Measurements from ENCODE around the gene KDM1B.
"Not testable (repeated sequence)": the region's sequence is repeated elsewhere in the genome, so short reads cannot be mapped to it uniquely, and the experiment has no call there.

KDM1B gene

DNA sequence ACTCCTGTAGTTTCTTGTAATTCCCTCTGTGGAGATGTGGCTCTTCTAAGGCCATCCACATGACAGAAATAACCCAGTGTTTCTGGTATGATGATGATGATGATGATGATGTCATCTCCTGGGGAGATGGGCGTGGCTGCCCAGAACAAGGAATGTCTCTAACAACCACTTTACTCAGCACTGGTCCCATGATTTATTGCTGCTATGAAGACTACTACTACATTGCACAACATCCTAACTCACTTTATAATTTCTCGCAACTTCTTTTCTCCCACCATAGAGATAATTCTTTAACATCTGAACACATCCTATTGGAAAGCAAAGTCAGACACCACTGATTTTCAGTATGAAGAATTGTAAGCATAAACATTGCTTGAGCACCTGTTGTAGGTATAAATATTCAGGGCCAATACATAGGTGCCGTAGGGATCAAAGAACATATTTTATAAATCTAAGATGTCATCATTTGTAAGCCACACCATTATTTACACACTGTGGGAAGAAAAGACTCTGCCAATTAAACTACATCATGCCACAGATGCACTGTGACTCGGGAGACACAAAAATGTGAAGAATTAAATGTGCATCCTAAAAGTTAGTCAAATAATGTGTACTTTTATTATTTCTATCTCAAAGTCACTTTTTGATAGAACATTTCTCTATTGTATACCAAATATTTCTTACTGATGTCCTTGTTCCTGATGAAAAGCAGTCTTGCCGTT is 6.8 kb upstream of the KDM1B start:
- peak; percentile 82 for DNase-seq

DNA sequence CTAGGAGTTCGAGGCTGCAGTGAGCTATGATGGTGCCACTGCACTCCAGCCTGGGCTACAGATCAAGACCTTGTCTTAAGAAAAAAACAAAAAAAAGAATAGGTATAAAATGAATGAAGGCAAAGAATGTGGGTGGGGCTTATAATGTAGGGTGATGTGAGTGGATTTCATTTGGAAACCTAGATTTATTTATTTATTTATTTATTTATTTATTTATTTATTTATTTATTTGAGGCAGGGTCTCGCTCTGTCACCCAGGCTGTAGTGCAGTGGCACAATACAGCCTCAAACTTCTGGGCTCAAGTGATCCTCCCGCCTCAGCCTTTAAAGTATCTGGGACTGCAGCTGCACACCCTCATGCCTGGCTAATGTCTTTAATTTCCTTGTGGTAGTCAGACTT is 3.8 kb upstream of the KDM1B start:
- not testable (repeated sequence) for DNase-seq

DNA sequence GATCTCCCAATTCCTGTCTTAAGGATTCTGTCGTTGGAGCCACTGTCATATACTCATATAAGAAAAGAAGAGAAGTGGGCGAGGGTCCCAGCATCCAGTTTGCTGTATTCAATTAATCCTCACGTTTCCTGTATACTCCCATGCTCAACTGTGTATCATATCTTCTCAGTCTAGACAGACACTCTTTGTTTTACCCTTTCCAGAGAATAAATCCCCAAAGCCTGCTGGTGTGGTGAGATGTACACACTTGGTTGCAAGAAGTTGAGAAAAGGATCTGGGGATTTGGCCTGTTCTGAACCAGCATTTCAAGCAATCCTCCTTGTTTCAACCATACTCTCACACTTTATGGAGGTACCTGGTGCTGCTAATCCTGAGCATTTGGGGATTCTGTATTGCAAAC is 3.4 kb upstream of the KDM1B start:
- DNase-seq = no peak

DNA sequence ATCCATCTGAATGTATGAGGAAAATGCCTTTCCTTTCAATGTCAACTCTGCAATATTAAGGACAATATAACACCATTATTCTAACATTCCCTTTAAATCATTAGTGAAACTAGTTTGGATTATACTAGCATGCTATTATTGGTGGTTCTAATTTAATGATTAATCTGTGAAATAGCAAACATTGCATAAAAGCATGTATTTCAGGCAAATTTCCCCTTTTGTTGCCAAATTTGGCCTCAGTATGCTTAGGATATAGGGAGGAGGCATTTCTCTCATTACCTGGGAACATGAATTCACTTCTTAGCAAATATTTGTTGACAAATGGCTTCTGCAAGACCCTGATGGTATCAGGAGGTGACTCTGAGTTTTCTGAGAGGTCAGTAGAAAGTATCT is 1.9 kb upstream of the KDM1B start:
- no peak for DNase-seq

DNA sequence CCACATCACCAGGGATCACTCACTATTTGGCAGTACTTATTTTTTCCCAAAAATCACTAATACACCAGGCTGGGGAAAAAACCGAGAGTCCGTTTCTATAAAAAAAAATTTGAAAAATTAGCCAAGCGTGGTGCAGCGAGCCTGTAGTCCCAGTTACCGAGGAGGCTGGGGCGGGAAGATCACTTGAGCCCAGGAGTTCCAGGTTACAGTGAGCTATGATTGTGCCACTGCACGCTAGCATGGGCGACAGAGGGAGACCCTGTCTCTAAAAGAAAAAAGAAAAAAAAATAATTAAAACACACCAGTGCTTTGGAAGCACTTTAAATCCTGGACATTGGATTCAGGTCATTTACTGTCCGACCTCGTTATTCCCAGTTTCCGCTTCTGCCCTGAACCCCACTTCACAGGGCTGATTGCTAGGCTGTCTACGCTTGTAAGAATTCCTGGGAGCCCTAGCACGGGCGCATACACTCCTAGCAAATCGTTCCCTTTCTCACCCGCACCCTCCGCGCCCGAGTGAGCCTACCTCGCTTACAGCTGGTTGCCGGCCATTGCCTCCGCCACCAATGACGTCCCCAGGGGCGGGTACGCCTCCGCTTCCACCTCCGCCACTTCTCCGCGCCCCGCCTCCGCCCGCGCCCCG is 594 bp upstream of the KDM1B start, which contains the start of gene TPMT:
TSS of gene TPMT (minus strand) at position 571 of the 643 bp plus-strand sequence. CDS start 5,950 bp downstream, outside the sequence.
- peak; percentile 20 for DNase-seq

DNA sequence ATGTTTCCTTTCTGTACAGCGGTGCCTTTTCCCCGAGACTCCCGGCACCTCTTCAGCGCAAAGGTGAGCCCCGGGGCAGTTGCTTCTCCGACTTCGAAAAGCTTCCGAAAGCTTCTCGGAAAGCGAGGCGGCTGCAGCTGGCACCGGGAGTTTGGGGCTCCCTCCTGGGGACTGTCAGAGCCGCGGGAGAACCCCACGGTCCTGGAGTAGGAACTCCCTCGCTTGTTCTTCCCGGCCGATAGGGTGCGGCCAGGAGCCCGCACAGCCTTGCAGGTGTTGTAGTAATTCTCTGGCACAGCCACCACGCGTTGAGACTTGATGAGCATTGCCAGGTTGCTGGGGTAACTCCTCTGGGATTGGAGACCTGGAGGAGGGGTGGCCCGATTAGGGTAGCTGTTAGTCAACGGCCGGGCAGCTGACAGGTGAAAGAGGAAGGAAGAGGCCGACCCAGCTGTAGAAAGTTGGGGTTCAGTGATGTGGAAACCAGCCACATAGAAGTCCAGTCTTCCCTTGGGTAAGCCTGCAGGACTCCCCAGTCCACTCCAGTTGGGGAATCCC is 721 bp downstream of the KDM1B start:
- peak; percentile 13 for DNase-seq

DNA sequence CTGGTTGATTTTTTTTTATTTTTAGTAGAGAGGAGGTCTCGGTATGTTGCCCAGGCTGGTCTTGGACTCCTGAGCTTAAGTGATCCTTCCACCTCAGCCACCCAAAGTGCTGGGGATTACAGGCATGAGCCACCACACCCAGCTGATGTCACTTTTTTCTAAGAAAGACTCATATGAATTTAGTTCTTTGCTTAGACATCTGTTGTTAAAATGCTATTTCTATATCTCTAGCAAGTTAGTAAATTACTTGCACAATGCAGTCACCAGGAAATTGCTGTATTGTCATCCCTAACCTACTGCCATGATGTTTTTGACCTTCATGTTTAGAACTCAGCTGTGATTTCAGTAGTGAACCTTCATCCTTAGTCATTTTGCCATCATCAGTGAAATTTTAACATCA is 5.7 kb downstream of the KDM1B start:
- peak; percentile 4 for DNase-seq

DNA sequence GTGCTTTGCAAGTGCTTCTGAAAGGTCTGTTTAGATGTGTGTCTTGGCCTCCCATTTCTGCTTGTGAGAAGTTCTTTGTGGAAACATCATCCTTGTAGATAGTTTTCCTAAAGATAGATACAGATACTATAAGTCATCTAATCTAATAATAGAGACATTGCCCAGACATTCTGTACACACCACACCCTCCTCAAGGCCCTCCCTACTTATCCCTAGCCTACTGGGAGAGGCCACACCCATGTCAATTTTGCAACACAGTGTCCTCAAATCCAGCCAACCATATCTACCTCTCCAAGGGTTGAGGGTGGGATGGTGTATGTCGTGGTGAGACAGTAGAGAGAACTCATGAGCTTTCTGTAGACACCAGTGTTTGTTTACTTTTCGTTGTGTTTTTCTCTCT is 6.2 kb downstream of the KDM1B start:
- peak; percentile 21 for DNase-seq

DNA sequence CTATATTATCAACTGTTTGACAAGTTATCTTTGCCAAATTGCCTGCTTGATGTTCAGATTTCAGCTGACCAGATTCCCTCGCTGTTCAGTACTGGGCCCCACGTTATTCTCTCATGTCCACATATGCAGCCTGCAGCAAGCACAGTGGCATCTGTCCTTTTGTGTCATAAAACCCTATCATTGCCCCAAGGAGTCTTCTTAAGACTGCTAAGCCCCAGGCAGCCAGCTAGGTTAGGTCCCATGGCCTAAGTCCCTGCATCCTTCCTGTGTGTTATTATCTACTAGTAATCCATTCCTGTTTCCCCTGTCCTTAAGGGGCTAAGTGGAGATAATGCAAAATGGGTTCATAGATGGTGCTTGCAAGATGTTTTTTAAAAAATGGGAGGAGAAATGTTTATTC is 7.2 kb downstream of the KDM1B start:
- no peak for DNase-seq

DNA sequence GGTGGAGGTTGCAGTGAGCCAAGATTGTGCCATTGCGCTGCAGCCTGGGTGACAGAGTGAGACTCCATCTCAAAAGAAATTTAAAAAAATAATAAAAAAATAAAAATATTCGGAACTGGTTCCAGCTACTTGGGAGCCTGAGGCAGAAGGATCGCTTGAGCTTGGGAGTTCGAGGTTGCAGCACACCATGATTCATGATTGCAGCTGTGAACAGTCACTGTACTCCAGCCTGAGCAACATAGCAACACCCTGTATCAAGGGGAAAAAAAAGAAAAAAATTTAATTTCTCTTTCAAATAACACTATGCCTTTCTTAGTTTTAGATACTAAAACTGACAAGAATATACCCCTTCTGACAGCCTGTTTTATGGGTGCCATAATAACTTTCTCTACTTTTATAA is 10.5 kb downstream of the KDM1B start:
- DNase-seq = peak; percentile 13

DNA sequence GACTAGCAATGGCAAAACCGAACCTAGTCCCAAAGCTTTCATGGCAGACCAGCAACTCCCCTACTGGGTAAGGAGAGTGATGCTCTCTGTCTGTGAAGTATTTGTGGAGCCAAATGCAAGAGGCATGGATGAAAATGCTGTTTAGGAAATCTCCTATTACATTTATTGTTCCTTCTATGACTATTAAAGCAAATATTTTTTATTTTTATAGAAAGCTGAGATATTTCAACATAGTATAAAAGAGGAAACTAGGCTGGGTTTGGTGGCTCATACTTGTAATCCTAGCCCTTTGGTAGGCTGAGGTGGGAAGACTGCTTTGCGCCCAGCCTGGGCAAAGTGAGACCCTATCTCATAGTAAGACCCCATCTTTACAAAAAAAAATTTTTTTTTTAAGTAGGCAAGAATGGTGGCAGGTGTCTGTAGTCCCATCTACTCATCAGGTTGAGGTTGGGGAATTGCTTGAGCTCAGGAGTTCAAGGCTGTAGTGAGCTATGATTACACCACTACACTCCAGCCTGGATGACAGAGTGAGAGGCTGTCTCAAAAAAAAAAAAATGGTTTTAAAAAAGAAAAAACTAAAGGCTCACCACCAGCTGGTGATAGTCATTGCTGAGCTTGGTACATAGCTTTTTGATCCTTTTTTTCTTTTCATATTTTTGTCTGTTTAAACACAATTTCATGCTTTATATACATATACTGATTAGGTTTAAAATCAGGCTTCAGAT is 11.3 kb downstream of the KDM1B start:
- peak; percentile 72 for DNase-seq

DNA sequence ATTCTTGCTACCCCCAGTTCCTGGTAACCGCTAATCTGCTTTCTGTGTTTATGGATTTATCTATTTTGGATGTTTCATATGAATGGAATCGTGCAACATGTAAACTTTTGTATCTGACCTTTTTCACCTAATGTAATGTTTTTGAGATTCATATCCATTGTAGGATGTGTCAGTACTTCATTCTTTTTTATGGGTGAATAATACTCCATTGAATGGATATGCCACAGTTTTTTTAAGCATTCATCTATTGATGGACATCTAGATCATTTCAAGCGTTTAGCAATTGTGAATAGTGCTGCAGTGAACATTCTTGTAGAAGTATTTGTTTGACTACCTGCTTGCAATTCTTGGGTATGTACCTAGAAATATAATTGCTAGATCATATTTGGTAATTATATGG is 13.0 kb downstream of the KDM1B start:
- no peak for DNase-seq

DNA sequence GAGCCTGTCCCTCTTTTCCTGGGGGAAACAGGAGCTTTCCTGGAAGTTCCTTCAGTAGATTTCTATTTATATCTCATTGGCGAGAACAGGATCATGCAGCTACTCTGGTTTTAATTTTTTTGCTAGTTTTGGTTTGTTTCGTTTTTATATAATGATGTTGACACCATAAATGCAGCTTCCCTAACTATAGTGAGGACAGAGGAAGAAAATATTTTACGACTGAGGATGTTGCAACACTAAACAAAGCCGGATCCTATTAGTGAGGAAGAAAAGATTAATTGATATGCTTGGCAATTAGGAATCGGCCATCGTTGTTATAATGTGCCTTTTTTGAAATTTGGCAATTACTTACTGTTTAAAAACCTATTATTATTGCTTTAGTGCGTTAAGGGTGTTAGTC is 16.6 kb downstream of the KDM1B start:
- no peak for DNase-seq

DNA sequence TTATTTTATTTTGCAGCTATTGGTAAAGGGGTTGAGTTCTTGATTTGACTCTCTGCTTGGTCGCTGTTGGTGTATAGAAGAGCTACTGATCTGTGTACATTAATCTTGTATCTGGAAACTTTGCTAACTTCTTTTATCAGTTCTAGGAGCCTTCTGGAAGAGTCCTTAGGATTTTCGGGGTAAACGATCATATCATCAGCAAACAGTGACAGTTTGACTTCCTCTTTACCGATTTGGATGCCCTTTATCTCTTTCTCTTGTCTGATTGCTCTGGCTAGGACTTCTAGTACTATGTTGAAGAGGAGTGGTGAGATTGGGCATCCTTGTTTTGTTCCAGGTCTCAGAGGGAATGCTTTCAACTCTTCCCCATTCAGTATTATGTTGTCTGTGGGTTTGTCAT is 21.0 kb downstream of the KDM1B start:
- DNase-seq = not testable (repeated sequence)

DNA sequence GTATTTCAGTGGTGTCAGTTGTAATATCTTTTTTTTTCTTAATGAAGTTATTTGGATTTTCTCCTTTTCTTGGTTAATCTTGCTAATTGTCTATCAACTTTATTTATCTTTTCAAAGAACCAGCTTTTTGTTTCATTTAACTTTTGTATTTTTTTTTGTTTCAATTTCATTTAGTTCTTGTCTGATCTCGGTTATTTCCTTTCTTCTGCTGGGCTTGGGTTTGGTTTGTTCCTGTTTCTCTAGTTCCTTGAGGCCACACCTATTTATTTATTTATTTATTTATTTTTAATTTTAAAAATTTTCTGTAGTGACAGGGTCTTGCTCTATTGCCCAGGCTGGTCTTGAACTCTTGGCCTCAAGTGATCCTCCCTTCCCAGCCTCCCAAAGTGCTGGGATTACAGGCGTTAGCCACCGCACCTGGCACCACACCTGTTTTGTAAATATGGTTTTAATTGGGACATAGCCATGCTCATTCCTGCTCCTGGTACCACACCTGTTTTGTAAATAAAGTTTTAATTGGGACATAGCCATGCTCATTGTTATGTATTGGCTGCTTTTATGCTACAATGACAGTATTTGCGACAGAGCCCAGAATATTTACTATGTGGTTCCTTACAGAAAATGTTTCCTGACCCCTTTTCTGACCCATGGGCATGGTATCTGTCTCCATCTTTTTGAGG is 22.2 kb downstream of the KDM1B start:
- no peak for DNase-seq

DNA sequence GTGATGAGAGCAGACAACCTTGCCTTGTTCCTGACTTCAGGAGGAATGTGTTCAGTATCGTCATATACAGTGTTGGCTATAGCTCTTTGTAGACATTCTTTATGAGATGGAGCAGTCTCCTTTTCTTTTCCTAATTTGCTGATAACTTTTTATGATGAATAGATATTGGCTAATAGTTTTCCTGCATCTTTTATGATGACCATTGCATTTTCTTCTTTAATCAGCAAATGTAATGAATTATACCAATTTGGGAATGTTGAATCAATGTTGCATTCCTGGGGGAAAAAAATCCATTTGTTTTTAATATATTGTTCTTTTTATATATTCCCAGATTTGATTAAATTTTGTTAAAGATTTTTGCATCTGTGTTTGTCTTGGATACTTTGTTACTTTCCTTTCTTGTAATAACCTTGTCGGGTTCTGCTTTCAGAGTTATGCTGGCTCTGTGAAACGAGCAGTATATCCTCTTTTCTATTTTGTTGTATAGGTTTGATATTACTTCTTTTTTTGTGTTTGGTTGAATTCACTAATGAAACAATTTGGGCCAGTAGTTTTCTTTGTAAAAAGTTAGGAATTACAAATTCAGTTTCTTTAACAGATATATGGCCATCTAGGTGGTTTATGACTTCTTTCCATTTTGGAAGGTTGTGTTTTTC is 23.9 kb downstream of the KDM1B start:
- DNase-seq = no peak

DNA sequence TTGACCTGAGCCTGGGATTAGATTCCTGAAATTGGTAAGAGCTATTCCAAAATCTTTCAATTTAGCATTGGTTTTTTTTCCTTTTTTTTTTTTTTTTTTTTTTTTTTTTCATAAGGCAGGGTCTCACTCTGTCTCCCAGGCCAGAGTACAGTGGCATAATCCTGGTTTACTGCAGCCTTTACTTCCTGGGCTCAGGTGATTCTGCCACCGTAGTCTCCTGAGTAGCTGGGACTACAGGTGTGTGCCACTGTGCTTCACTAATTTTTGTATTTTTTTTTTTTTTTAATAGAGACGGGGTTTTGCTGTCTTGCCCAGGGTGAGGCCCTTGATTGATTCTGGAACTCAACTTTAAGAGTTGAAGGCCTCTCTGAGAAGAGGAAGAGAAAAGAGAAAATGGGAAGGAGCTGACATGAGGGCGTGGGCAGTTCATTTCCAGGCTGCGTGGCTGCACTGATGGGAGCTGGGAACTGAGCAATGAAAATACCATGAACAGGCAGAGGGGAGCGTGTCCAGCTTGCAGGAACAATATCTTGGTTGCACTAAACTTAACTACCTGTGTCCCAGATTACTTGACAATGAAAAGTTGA is 24.6 kb downstream of the KDM1B start:
- DNase-seq = no peak

DNA sequence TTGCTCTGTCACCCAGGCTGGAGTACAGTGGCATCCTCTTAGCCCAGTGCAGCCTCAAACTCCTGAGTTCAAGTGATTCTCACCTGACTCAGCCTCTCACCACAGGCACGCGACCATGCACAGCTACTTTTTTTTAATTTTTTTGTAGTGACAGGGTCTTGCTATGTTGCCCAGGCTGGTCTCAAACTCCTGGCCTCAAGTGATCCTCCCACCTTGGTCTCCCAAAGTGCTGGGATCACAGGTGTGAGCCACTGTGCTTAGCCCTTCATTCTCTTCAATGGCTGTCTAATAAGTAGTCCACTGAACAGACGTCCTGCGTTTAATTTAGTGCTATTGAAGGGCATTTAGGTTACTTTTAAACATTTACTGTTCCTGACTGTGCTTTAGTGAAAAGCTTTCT is 27.3 kb downstream of the KDM1B start:
- no peak for DNase-seq

DNA sequence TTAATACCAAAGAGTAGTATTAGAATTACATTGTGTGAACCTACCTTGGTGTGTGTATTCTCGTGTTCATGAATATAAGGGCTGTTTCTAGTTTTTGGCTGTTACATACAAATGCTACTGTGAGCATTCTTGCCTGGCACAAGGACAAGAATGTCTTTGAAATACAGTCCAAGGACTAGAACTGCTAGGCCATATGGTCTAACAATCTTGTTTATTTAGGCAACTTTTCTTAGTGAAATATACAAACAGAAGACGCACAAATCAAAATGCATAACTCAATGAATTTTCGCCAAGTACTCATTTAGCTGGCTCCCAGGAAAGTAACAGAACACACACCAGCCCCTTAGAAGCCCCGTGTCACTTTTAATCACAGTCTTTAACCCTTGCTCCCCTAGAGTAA is 28.5 kb downstream of the KDM1B start:
- no peak for DNase-seq

DNA sequence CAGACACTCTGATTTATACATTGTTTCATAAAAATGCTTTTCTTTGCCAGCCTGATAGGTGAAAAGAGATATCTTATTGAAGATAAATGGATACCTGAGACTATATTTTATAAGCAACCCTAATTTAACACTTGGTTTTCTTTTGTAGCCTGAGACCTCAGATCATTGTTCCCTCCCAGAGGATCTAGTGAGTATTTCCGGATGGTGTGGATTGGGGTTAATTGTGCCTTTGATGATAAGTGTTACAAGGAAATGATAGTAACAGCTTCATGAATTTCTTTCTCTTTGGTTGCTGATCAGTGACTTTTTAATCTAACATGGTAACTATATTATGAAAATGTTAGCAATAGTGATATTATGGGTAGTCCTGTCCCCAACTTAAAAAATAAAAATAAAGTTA is 30.4 kb downstream of the KDM1B start:
- DNase-seq = no peak

DNA sequence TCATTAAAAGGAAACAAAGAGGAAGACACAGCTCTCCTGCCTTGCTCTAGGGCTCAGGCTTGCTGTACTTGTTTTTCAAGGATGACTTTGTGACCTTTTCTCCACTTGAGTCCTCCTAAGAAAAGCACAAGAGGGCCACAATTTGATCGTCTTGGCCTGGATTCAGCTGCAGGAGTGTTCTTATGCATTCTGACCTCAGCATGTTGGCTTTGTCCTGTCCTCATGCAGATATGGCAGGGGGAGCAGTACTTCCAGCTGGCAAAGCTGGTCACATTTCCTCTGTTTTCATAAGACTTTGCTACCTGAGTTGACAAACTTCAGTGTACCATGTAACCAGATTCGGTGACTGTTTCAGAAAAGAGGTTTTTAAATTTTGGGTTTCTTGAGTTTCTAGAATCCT is 30.8 kb downstream of the KDM1B start:
- no peak for DNase-seq
